ENCODE data around the gene GMDS.

Gene GMDS

GRCh38 chr6:1972962-1973361, 272.4 kb downstream of the GMDS start:
- DNase-seq (ENCODE audit: low read depth), result no peak
- no peak overlapping the region for H3K4me3 ChIP-seq (ENCODE audit: low read depth, low read length)
- TF ChIP-seq, protein P1, sequence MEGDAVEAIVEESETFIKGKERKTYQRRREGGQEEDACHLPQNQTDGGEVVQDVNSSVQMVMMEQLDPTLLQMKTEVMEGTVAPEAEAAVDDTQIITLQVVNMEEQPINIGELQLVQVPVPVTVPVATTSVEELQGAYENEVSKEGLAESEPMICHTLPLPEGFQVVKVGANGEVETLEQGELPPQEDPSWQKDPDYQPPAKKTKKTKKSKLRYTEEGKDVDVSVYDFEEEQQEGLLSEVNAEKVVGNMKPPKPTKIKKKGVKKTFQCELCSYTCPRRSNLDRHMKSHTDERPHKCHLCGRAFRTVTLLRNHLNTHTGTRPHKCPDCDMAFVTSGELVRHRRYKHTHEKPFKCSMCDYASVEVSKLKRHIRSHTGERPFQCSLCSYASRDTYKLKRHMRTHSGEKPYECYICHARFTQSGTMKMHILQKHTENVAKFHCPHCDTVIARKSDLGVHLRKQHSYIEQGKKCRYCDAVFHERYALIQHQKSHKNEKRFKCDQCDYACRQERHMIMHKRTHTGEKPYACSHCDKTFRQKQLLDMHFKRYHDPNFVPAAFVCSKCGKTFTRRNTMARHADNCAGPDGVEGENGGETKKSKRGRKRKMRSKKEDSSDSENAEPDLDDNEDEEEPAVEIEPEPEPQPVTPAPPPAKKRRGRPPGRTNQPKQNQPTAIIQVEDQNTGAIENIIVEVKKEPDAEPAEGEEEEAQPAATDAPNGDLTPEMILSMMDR (IDR thresholded peaks at IDR 0.05; ENCODE audit: insufficient read depth, low read depth, low read length, missing control alignments), result no peak

- H3K4me3 ChIP-seq (ENCODE audit: low read depth, low read length), result no peak overlapping the region
- no peak for DNase-seq (ENCODE audit: low read depth)
- TF ChIP-seq, protein P1 (IDR thresholded peaks at IDR 0.05; ENCODE audit: insufficient read depth, low read depth, low read length, missing control alignments), result no peak
Measured at GRCh38 chr6:1971612-1972011, 273.8 kb downstream of the GMDS start.

GRCh38 chr6:1970151-1970561, 275.2 kb downstream of the GMDS start:
- DNase-seq (ENCODE audit: low read depth), result no peak
- TF ChIP-seq, protein P1 (IDR thresholded peaks at IDR 0.05; ENCODE audit: insufficient read depth, low read depth, low read length, missing control alignments), result no peak
- H3K4me3 ChIP-seq (ENCODE audit: low read depth, low read length), result no peak overlapping the region

DNA sequence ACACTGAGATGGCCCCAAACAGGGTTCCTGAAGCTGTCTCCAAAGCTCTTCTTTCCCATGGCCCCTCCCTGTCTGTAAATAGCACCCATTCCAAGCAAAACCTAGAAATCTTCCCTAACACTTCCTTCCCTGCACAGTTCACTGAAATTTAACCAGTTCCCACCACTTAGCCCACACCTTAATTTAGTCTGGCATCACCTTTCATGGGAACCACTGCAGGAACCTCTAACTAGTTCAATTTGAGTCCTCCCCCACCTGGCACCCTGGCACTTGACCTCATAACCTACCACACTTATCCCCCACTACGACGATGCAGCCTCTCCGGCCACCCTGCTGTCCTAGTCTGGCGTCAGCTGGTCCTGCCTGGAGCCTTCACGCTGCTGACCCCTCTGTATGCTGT, 278.7 kb downstream of the GMDS start:
- TF ChIP-seq, protein P1 (IDR thresholded peaks at IDR 0.05; ENCODE audit: insufficient read depth, low read depth, low read length, missing control alignments), result no peak
- H3K4me3 ChIP-seq (ENCODE audit: low read depth, low read length), result no peak overlapping the region
- DNase-seq (ENCODE audit: low read depth), result no peak

DNA sequence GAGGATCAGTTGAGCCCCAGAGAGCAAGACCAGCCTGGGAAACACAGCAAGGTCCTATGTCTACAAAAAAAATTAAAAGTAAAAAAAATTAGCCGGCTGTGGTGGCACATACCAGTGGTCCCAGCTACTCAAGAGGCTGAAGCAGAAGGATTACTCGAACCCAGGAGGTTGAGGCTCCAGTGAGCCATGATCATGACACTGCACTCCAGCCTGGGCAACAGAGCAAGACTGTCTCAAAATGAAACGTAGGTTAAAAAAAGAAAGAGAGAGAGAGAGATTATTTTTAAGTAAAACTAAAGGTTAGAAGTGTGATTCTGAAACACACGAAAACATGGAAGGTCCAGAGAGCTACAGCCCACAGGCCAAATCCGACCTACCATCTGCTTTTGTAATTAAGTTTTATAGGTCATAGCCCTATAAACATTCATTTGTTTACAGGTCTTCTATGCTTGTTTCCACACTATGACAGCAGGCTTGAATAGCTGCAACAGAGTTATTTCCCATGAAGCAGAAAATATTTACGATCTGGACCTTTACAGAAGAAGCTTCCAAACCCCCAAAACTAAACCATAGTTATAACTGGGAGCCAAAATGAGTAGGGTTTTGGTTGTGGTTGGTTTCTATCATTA, 279.7 kb downstream of the GMDS start:
- peak; percentile 21 for DNase-seq (ENCODE audit: low read depth)
- no peak overlapping the region for H3K4me3 ChIP-seq (ENCODE audit: low read depth, low read length)
- TF ChIP-seq, protein P1 (IDR thresholded peaks at IDR 0.05; ENCODE audit: insufficient read depth, low read depth, low read length, missing control alignments), result no peak

DNA sequence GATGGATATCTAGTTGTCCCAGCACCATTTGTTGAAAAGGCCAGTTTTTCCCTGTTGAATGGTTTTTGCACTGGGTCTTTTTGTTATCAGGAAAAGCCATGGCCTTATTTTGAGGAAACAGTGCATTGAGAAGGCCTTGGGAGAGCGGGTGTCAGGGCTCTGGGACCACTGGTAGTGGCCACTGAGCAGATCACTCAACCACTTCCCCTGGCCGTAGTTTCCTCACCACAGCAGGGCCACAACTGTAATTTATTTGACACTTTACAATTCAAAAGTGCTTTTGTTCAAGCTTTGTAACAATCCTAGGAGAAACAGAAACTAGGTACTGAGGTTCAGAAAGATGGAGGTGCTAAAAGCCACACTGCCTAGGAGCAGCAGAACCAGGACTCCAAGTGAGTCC, 281.8 kb downstream of the GMDS start:
- TF ChIP-seq, protein P1 (IDR thresholded peaks at IDR 0.05; ENCODE audit: insufficient read depth, low read depth, low read length, missing control alignments), result no peak
- DNase-seq (ENCODE audit: low read depth), result no peak
- H3K4me3 ChIP-seq (ENCODE audit: low read depth, low read length), result no peak overlapping the region

DNA sequence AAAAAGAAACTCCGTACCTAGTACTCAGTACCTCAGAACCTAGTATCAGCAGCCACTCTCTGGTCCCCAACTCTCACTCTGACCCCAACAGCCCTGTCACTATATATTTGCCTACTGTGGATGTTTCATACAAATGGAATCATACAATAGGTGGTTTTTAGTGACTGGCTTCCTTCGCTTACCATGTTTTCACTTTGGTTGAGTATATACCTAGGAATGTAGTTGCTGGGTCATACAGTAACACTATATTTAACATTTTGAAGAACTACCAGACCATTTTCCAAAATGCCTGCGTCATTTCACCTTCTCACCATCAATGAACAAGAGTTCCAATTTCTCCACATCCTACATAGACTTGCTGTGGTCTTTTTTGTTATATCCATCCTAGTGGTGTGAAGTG, 283.2 kb downstream of the GMDS start:
- no peak for DNase-seq (ENCODE audit: low read depth)
- no peak overlapping the region for H3K4me3 ChIP-seq (ENCODE audit: low read depth, low read length)
- TF ChIP-seq, protein P1 (IDR thresholded peaks at IDR 0.05; ENCODE audit: insufficient read depth, low read depth, low read length, missing control alignments), result no peak
